Activated T-cell treated with anti-CD3 and anti-CD28 coated beads, Interleukin-2, amount 50 U/mL, for 24 hours (primary cell): ENCODE results near the gene SLC25A34.

Experiments used
- DNase-seq: peaks from one replicate; pipeline ENCODE4 v3.0.0-alpha.2; 2020
- H3K27ac Mint-ChIP-seq: 2 replicates; pipeline ENCODE4 v1.8.0; 2020; ENCODE audit warnings: mild to moderate bottlenecking, mixed read lengths
- H3K27me3 Mint-ChIP-seq: 2 replicates; pipeline ENCODE4 v1.8.0; 2020; ENCODE audit warnings: mixed read lengths
- H3K36me3 Mint-ChIP-seq: 2 replicates; pipeline ENCODE4 v1.8.0; 2020; ENCODE audit warnings: low read depth, mixed read lengths
- H3K4me1 Mint-ChIP-seq: 2 replicates; pipeline ENCODE4 v1.8.0; 2020; ENCODE audit warnings: low read depth, mixed read lengths
- H3K4me3 Mint-ChIP-seq: 2 replicates; pipeline ENCODE4 v1.8.0; 2020; ENCODE audit warnings: mild to moderate bottlenecking, moderate library complexity, mixed read lengths
- H3K9me3 Mint-ChIP-seq: 2 replicates; pipeline ENCODE4 v1.8.0; 2020; ENCODE audit warnings: mixed read lengths

SLC25A34 gene

DNA sequence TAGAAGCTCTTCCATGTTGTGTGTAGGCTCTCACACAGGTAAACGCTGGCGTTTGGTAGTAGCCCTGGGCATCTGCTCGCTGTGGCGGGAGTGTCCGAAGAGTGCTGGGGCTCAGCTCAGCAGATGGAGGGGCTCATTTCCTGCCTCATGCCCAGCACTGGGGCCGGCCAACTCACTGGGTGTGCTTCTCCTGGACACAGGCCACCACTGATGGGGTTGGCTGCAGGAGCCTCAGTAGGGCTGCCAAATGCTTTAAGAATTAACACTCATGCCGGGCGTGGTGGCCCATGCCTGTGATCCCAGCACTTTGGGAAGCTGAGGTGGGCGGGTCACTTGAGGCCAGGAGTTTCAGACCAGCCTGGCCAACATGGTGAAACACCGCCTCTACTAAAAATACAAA, 50.5 kb downstream of the SLC25A34 start:
- Mint-ChIP-seq H3K27me3 (peaks cover 8% of the 10 kb centered on the region), H3K36me3 (no peaks in the 10 kb centered on the region), H3K9me3 (no peaks in the 10 kb centered on the region), H3K4me3 (no peak overlapping the region), H3K27ac (no peak overlapping the region), H3K4me1 (no peaks in the 10 kb centered on the region)
- DNase-seq: no peak

DNA sequence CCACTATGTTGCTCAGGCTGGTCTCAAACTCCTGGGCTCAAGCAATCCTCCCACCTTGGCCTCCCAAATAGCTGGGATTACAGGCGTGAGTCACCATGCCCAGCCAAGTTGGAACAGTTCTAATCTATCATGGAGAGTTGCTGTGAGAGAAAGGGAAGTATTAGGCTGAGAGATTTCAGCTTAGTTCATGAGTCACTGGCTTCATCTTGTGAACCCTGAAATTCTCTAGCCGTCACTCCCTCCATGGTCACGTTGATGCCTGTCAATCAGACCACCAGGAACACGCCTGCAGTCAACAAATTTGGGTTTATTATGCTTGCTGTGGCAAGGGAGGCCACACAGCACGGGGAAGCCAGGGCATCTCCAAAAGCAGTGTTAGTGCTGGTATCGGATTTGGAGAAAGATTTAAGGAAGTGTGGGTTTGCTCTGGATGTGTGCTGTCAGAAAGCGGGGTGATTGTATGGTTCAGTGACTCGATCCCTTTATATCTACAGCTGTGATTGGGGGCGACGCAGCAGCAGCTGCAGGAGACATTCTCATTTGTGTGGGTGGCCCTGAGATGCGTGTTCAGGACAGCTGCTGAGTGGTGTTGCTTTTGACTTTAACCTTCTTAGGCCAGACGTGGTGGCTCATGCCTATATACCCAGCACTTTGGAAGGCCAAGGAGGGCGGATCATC, 52.7 kb downstream of the SLC25A34 start:
- Mint-ChIP-seq H3K27ac (no peak overlapping the region), H3K4me3 (no peak overlapping the region), H3K9me3 (no peaks in the 10 kb centered on the region), H3K4me1 (peaks cover 3% of the 10 kb centered on the region), H3K36me3 (no peaks in the 10 kb centered on the region), H3K27me3 (peaks cover 12% of the 10 kb centered on the region)
- no peak for DNase-seq
